Kidney (tissue), 14 donors: Measurements from ENCODE around the gene GPC2. TPM values are rescaled to one million over a fixed set of nuclear protein-coding genes. Genes with fewer than 3 reads are reported as not detected.

ENCODE experiments used
- DNase-seq, 5 donors: peaks; one replicate each; pipeline ENCODE4 v3.0.0-alpha.2; 2013 to 2020
- FAIRE-seq: peaks from 2 replicates; lab custom pipeline; 2012; peaks lifted over from hg19 to GRCh38; lab: Jason Lieb, UNC
- H3K27ac ChIP-seq, 2 donors: one replicate each; pipeline ENCODE4 v1.7.0; 2013; ENCODE audit warnings: low read depth in 2 of 2, low read length in 2 of 2, inconsistent platforms in 1 of 2
- H3K27me3 ChIP-seq: one replicate; pipeline ENCODE4 v1.7.1; 2013; ENCODE audit warnings: low read length, inconsistent platforms; ENCODE audit not compliant: control insufficient read depth, insufficient read depth
- H3K36me3 ChIP-seq, 3 donors: one replicate each; pipeline versions ENCODE4 v1.7.0 to v1.7.1; 2013; ENCODE audit warnings: low read length in 3 of 3, control low read depth in 1 of 3, inconsistent platforms in 1 of 3; ENCODE audit not compliant: insufficient read depth in 3 of 3, control insufficient read depth in 2 of 3
- H3K4me1 ChIP-seq, 3 donors: one replicate each; pipeline versions ENCODE4 v1.7.0 to v1.7.1; 2013; ENCODE audit warnings: low read length in 3 of 3, inconsistent platforms in 1 of 3, low read depth in 1 of 3; ENCODE audit not compliant: control insufficient read depth in 2 of 3, insufficient read depth in 2 of 3
- H3K4me3 ChIP-seq, 3 donors: one replicate each; pipeline versions ENCODE4 v1.7.0 to v1.8.1; 2013; ENCODE audit warnings: low read length in 3 of 3, control low read depth in 1 of 3, inconsistent platforms in 1 of 3
- H3K9ac ChIP-seq, 3 donors: one replicate each; pipeline versions ENCODE4 v1.7.0 to v1.7.1; 2013; ENCODE audit warnings: low read length in 3 of 3, control low read depth in 1 of 3, inconsistent platforms in 1 of 3
- H3K9me3 ChIP-seq, 3 donors: one replicate each; pipeline versions ENCODE4 v1.7.0 to v1.7.1; 2013; ENCODE audit warnings: low read length in 3 of 3, control low read depth in 1 of 3, inconsistent platforms in 1 of 3; ENCODE audit not compliant: control insufficient read depth in 2 of 3, insufficient read depth in 1 of 3
- CTCF ChIP-seq: IDR thresholded peaks from 3 replicates; pipeline ENCODE4 v1.5.1; 2012; ENCODE audit warnings: mild to moderate bottlenecking, moderate library complexity, borderline replicate concordance; ENCODE audit not compliant: insufficient read depth; ENCODE audit errors: extremely low read depth
- intact Hi-C: fragments of 100-400 bp; cut with DNase I; formaldehyde crosslinking; loops from one replicate; pipeline ENCODE4 v1.11.1; 2022
- polyA plus RNA-seq: library from polyadenylated mRNA; stranded (reverse); fragments of 350-450 nt; fragmentation: Illumina TruSeq; extraction: RNeasy Lipid Tissue Mini Kit (QIAGEN cat#74804); gene quantifications from one replicate; pipeline ENCODE4 v1.2.3, GENCODE V29; 2014; ENCODE audit warnings: low read depth, low replicate concordance; ENCODE audit not compliant: insufficient read depth
- total RNA-seq: library from RNA; stranded (reverse); fragmentation: NEBNext Ultra II Directional; extraction: Animal tissue kit (Norgen Biotek cat#: 25700); gene quantifications from one replicate; pipeline ENCODE4 v1.2.1, GENCODE V29; 2021
- donor health status: control.
- donor health status: control.
- donor health status: control.
- donor health status: control.
- donor health status: control.
- donor health status: DM: yes; HTN: yes; CAD: no.
- donor health status: Normal renal cell carcinoma (clear cell type).

The GPC2 gene
- total and polyA plus RNA-seq, 2 donors from 2014 or later = 0.73 to 1.8 TPM

- H3K27ac ChIP-seq = no peak overlapping the region
- H3K9ac ChIP-seq = no peak overlapping the region
- no peaks in the 10 kb centered on the region for H3K9me3 ChIP-seq
- H3K4me1 ChIP-seq = peaks cover 0 to 8% (median 0%) of the 10 kb centered on the region in 3 donors
- no peaks in the 10 kb centered on the region for H3K36me3 ChIP-seq
- H3K4me3 ChIP-seq = no peak overlapping the region
- DNase-seq = no peak
- no peaks in the 10 kb centered on the region for H3K27me3 ChIP-seq
- intact Hi-C loops = no loop called here
- TF ChIP-seq CTCF = no peak
- FAIRE-seq = no peak
Measured at GRCh38 chr7:100211342-100211780, 34.2 kb upstream of the GPC2 start.

GRCh38 chr7:100210805-100211204, 33.6 kb upstream of the GPC2 start:
- H3K4me3 ChIP-seq = no peak overlapping the region
- FAIRE-seq = no peak
- H3K27ac ChIP-seq = no peak overlapping the region
- DNase-seq = no peak
- intact Hi-C loops = no loop called here
- no peaks in the 10 kb centered on the region for H3K27me3 ChIP-seq
- H3K4me1 ChIP-seq = peaks cover 0 to 8% (median 0%) of the 10 kb centered on the region in 3 donors
- TF ChIP-seq CTCF = no peak
- no peak overlapping the region for H3K9ac ChIP-seq
- no peaks in the 10 kb centered on the region for H3K9me3 ChIP-seq
- no peaks in the 10 kb centered on the region for H3K36me3 ChIP-seq

- peaks cover 0 to 8% (median 0%) of the 10 kb centered on the region in 3 donors for H3K4me1 ChIP-seq
- DNase-seq (no peak), FAIRE-seq (no peak)
- no peak overlapping the region for H3K27ac ChIP-seq
- no peaks in the 10 kb centered on the region for H3K9me3 ChIP-seq
- H3K36me3 ChIP-seq = no peaks in the 10 kb centered on the region
- H3K4me3 ChIP-seq = no peak overlapping the region
- H3K27me3 ChIP-seq = no peaks in the 10 kb centered on the region
- H3K9ac ChIP-seq = no peak overlapping the region
- TF ChIP-seq CTCF = no peak
- intact Hi-C loops = no loop called here
Measured at GRCh38 chr7:100209493-100209892, 32.3 kb upstream of the GPC2 start.

- Histone ChIP-seq H3K36me3 (no peaks in the 10 kb centered on the region), H3K4me3 (peak overlapping the region in 1 of 3 donors; percentile 29), H3K27ac (no peak overlapping the region), H3K27me3 (no peaks in the 10 kb centered on the region), H3K9ac (peak overlapping the region in 1 of 3 donors; percentile 61), H3K4me1 (peaks cover 0 to 8% (median 0%) of the 10 kb centered on the region in 3 donors), H3K9me3 (no peaks in the 10 kb centered on the region)
- FAIRE-seq (no peak), DNase-seq (peak in 3 of 5 donors; percentile 63 to 88 (median 87))
- intact Hi-C loops = no loop called here
- no peak for TF ChIP-seq CTCF
Measured at GRCh38 chr7:100208911-100209408, 31.8 kb upstream of the GPC2 start.
